Stimulated activated CD8-positive, alpha-beta memory T cell treated with anti-CD3 and anti-CD28 coated beads, Interleukin-4, amount 100 ng/mL, for 48 hours (primary cell): ENCODE measurements around the gene UGT2B15.
"Not testable (repeated sequence)": the region's sequence is repeated elsewhere in the genome, so short reads cannot be mapped to it uniquely, and the experiment has no call there.

Source experiments
- DNase-seq: peaks from one replicate; pipeline ENCODE4 v3.0.0-alpha.2; 2020

UGT2B15 gene

GRCh38 chr4:68655764-68656444 is 14.5 kb downstream of the UGT2B15 start:
- DNase-seq, result no peak

DNA sequence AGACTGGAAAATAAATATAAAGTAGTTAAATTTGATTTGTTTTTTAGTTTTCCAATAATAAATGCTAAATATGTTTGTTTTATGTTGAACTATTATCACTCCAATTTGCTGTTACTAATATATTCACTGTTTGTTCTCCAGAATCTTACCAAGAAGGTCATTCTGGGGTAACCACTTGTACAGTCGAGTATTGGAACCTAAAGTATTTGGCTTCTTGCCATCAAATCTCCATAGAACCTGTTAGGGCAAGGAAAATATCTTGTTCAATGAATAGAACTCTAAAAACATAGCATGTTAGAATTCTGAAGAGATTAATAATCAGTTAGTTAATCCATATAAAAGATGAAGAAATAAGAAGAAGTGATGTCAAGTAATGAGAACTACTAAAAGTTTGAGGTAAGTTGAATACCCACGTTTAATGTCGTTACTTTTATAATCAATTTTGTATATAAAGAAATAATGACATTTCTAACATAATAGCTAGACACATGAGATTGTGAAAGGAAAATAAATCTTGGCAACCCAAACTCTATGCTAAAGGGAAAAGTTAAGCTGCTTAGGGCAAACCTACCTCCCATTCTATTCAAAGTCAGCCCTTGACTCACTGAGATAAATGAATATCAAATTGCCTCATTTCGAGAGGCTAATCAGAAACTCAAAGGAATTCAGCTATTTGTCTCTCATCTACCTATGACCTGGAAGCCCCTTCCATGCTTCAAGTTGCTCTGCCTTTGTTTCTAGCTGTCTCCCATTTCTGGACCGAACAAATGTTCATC is 15.3 kb downstream of the UGT2B15 start:
- no peak for DNase-seq

- no peak for DNase-seq
Observed at GRCh38 chr4:68651932-68652331, 18.5 kb downstream of the UGT2B15 start.

DNA sequence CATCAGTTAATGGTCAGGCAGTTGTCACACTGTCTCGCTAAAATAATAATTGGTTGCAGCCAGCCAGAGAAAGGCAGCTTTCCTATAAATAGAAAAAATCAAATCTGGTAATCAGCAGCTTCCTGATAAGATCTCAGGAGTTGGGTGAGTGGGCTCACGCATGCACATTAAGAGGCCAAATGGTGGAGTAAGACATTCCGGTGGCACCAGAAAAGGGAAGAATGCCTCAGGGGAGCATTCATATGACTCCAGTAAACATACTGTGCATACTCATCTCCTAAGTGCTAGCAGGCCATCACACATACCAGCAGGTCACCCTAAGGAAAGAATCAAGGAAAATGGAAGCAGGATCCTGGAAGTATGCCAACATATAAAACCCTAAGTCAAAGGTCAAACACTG is 40.1 kb downstream of the UGT2B15 start:
- DNase-seq, result no peak

DNA sequence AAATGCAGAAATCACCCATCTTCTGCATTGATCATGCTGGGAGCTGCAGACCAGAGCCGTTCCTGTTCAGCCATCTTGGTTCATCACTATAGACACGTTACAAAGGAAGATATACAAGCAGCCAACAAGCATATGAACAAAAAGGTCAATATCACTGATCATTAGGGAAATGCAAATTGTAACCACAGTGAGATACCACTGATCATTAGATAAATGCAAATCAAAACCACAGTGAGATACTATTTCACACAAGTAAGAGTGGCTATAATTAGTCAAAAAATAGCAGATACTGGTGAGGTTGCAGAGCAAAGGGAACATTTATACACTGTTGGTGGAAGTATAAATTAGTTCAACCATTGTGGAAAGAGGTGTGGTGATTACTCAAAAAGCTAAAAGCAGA is 47.7 kb downstream of the UGT2B15 start:
- not testable (repeated sequence) for DNase-seq

GRCh38 chr4:68617003-68617698 is 53.3 kb downstream of the UGT2B15 start:
- DNase-seq, result no peak

- DNase-seq, result no peak
Observed at GRCh38 chr4:68615699-68616422, 54.6 kb downstream of the UGT2B15 start.

GRCh38 chr4:68613752-68614151 is 56.7 kb downstream of the UGT2B15 start:
- DNase-seq, result no peak

- DNase-seq, result no peak
Observed at GRCh38 chr4:68606240-68606639, 64.2 kb downstream of the UGT2B15 start.

DNA sequence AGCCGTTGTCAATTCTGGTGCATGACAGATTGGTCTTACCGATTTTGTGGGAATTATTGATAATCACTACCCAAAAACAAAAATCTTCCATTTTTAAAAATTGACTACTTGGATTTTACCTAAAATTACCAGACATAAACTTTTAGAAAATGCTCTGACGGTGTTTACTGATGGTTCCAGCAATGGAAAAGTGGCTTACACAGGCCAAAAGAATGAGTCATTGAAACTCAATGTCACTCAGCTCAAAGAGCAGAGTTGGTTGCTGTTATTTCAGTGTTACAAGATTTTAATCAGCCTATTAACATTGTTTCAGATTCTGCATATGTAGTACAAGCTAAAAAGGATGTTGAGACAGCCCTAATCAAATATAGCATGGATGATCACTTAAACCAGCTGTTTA is 71.3 kb downstream of the UGT2B15 start:
- no peak for DNase-seq

GRCh38 chr4:68597482-68597881 is 73.0 kb downstream of the UGT2B15 start:
- DNase-seq, result no peak
